NCI-H1436 (cell line): ENCODE results near the gene THSD4.
A peak's percentile ranks its signal among the peaks of the same experiment; 100 is the strongest.
"Not testable (repeated sequence)": the region's sequence is repeated elsewhere in the genome, so short reads cannot be mapped to it uniquely, and the experiment has no call there.

Source experiments
- DNase-seq: peaks from one replicate; lab custom pipeline; 2025; lab: John Stamatoyannopoulos, UW

Gene THSD4

GRCh38 chr15:71189718-71190117, 74.4 kb downstream of the THSD4 start:
- DNase-seq = no peak

- DNase-seq = no peak
These were observed 76.0 kb downstream of the THSD4 start for GRCh38 chr15:71191296-71191695.

- no peak for DNase-seq
These were observed 77.5 kb downstream of the THSD4 start for GRCh38 chr15:71192816-71193215.

GRCh38 chr15:71194286-71194685, 79.0 kb downstream of the THSD4 start:
- no peak for DNase-seq

GRCh38 chr15:71195242-71195641, 80.0 kb downstream of the THSD4 start:
- DNase-seq = no peak

- no peak for DNase-seq
These were observed 82.3 kb downstream of the THSD4 start for GRCh38 chr15:71197620-71198019.

GRCh38 chr15:71198846-71199245, 83.6 kb downstream of the THSD4 start:
- DNase-seq = no peak

- no peak for DNase-seq
These were observed 84.4 kb downstream of the THSD4 start for GRCh38 chr15:71199384-71200351.

- DNase-seq = peak; percentile 93
These were observed 86.2 kb downstream of the THSD4 start for GRCh38 chr15:71201477-71201876.

GRCh38 chr15:71202712-71203111, 87.4 kb downstream of the THSD4 start:
- peak; percentile 80 for DNase-seq

GRCh38 chr15:71203586-71204474, 88.6 kb downstream of the THSD4 start:
- no peak for DNase-seq

GRCh38 chr15:71207141-71207540, 91.9 kb downstream of the THSD4 start:
- DNase-seq = no peak

GRCh38 chr15:71212146-71212545, 96.9 kb downstream of the THSD4 start:
- DNase-seq = no peak

GRCh38 chr15:71213943-71214342, 98.7 kb downstream of the THSD4 start:
- not testable (repeated sequence) for DNase-seq

GRCh38 chr15:71215126-71215894, 100.0 kb downstream of the THSD4 start:
- DNase-seq = no peak

- DNase-seq = no peak
These were observed 103.1 kb downstream of the THSD4 start for GRCh38 chr15:71218272-71218805.

- no peak for DNase-seq
These were observed 103.8 kb downstream of the THSD4 start for GRCh38 chr15:71219101-71219500.

GRCh38 chr15:71219645-71220044, 104.4 kb downstream of the THSD4 start:
- DNase-seq = no peak

GRCh38 chr15:71220828-71221227, 105.6 kb downstream of the THSD4 start:
- no peak for DNase-seq

- no peak for DNase-seq
These were observed 106.1 kb downstream of the THSD4 start for GRCh38 chr15:71221417-71221816.

- DNase-seq = no peak
These were observed 108.2 kb downstream of the THSD4 start for GRCh38 chr15:71223516-71223915.

- DNase-seq = no peak
These were observed 108.8 kb downstream of the THSD4 start for GRCh38 chr15:71224024-71224423.
